Sigmoid colon (tissue), 7 donors: ENCODE data around the gene FRRS1. TPM values are rescaled to one million over a fixed set of nuclear protein-coding genes. Genes with fewer than 3 reads are reported as not detected.

Source experiments
- DNase-seq: peaks from one replicate; pipeline ENCODE4 v3.0.0-alpha.2; 2019
- H3K27ac ChIP-seq, 4 donors: fragments of 200-600 bp; sonication (generic); one replicate each; pipeline ENCODE4 v1.5.1; 2016 to 2019; ENCODE audit warnings: mild to moderate bottlenecking in 1 of 4
- H3K27me3 ChIP-seq, 3 donors: fragments of 200-600 bp; sonication (generic); one replicate each; pipeline ENCODE4 v1.5.1; 2019; ENCODE audit warnings: mild to moderate bottlenecking in 1 of 3
- H3K36me3 ChIP-seq, 4 donors: fragments of 200-600 bp; sonication (generic); one replicate each; pipeline ENCODE4 v1.5.1; 2016 to 2019
- H3K4me1 ChIP-seq, 4 donors: fragments of 200-600 bp; sonication (generic); one replicate each; pipeline ENCODE4 v1.5.1; 2017 to 2019
- H3K4me3 ChIP-seq, 4 donors: fragments of 200-600 bp; sonication (generic); one replicate each; pipeline ENCODE4 v1.5.1; 2017 to 2019; ENCODE audit warnings: mild to moderate bottlenecking in 2 of 4, moderate library complexity in 1 of 4
- H3K9me3 ChIP-seq, 4 donors: fragments of 200-600 bp in 3 of 4; sonication (generic) in 3 of 4; one replicate each; pipeline versions ENCODE4 v1.5.1 to v1.6.1; 2013 to 2019
- EP300 ChIP-seq, 4 donors: sonication (generic); formaldehyde crosslinking; IDR thresholded peaks; one replicate each; pipeline ENCODE4 v1.6.1; 2017; ENCODE audit warnings: antibody characterized with exemption in 4 of 4
- POLR2A ChIP-seq, 2 donors: fragments of 450-650 bp; IDR thresholded peaks; one replicate each; pipeline ENCODE4 v1.6.1; 2016; ENCODE audit warnings: antibody characterized with exemption in 2 of 2, mild to moderate bottlenecking in 2 of 2, moderate library complexity in 2 of 2
- POLR2AphosphoS5 ChIP-seq, 4 donors: sonication (generic); formaldehyde crosslinking; IDR thresholded peaks; one replicate each; pipeline ENCODE4 v1.6.1; 2017; ENCODE audit warnings: antibody characterized with exemption in 4 of 4
- WGBS, 2 donors: extraction: QIAGEN DNeasy Blood & Tissue Kit; methylation state at CpG; one replicate each; pipeline ENCODE4 v1.1.7; 2013; 5-methylcytosine and 5-hydroxymethylcytosine counted together
- intact Hi-C: fragments of 100-400 bp; cut with DNase I; formaldehyde crosslinking; loops from one replicate; pipeline ENCODE4 v1.15.1; 2023
- polyA plus RNA-seq, 3 donors: library from polyadenylated mRNA; stranded (reverse); fragments of 200-250 nt; gene quantifications; one replicate each; pipeline ENCODE4 v1.2.3, GENCODE V29; 2013
- total RNA-seq, 4 donors: library from RNA; depleted of rRNA; stranded (reverse); fragments of >200 nt; gene quantifications; one replicate each; pipeline ENCODE4 v1.1.0, GENCODE V29; 2016
- TF ChIP-seq, protein P1 (sequence below), 4 experiments: fragments of 450-650 bp in 3 of 4; fragments of 200-600 bp in 1 of 4; IDR thresholded peaks; one replicate each; pipeline ENCODE4 v1.5.1; 2016 to 2019; ENCODE audit warnings: antibody characterized with exemption in 4 of 4, mild to moderate bottlenecking in 3 of 4, moderate library complexity in 2 of 4
- donor health status: healthy with polysubstance abuse.
- donor health status: Bipolar disorder and iron deficiency.
- donor health status: healthy.

Gene FRRS1
- total and polyA plus RNA-seq, 7 donors = 1.6 to 5.6 (median 3.6) TPM

DNA sequence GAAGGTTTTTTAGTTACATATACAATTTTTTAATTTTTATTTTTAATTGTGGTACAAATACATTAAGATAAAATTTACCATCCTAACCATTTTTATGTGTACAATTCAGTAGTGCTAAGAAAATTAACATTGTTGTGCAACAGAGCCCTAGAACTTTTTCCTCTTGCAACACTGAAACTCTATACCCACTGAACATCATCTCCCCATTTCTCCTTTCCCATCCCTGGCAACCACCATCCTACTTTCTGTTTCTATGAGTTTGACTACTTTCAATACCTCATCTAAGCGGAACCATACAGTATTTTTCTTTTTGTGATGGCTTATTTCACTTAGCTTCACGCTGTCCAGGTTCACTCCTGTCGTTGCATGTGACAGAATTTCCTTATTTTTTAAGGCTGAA lies 66.4 kb downstream of the FRRS1 start:
- H3K4me1 ChIP-seq = no peaks in the 10 kb centered on the region
- intact Hi-C loops = loop anchor here (10.0 kb wide), 2 partner anchors 215 to 905 kb away; no protein-coding TSS in a partner anchor
- no peaks in the 10 kb centered on the region for H3K27me3 ChIP-seq
- H3K4me3 ChIP-seq = no peak overlapping the region
- no peak for DNase-seq
- no peaks in the 10 kb centered on the region for H3K9me3 ChIP-seq
- TF ChIP-seq POLR2A (IDR thresholded peaks at IDR 0.05) = no peak
- TF ChIP-seq EP300 (IDR thresholded peaks at IDR 0.05) = no peak
- 87 to 88% methylated on average over 3 of the region's 3 CpGs for WGBS, 2 donors
- H3K27ac ChIP-seq = no peak overlapping the region
- no peaks in the 10 kb centered on the region for H3K36me3 ChIP-seq

DNA sequence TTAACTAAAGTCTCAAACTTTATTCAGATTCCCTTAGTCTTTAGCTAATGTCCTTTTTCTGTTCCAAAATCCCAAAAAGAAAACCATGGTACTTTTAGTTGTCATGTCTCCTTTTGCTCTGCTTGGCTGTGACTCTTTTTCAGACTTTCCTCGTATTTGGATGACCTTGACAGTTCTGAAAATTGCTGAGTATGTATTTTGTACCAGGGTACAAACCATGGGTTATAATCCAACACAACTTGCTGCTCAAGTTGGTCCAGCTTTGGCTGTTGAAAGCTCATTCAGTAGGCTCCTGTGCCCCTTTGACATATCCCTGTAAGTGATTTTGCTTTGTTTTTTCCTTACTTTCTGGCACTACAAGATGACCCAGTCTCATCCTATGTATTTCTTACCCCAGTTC lies 68.9 kb downstream of the FRRS1 start:
- Histone ChIP-seq H3K27ac (no peak overlapping the region), H3K4me3 (no peak overlapping the region), H3K27me3 (no peaks in the 10 kb centered on the region), H3K4me1 (no peaks in the 10 kb centered on the region), H3K36me3 (no peaks in the 10 kb centered on the region), H3K9me3 (no peaks in the 10 kb centered on the region)
- DNase-seq = no peak
- TF ChIP-seq POLR2AphosphoS5 (IDR thresholded peaks at IDR 0.05) (no peak), EP300 (IDR thresholded peaks at IDR 0.05) (no peak), POLR2A (IDR thresholded peaks at IDR 0.05) (no peak)
- TF ChIP-seq, protein P1, sequence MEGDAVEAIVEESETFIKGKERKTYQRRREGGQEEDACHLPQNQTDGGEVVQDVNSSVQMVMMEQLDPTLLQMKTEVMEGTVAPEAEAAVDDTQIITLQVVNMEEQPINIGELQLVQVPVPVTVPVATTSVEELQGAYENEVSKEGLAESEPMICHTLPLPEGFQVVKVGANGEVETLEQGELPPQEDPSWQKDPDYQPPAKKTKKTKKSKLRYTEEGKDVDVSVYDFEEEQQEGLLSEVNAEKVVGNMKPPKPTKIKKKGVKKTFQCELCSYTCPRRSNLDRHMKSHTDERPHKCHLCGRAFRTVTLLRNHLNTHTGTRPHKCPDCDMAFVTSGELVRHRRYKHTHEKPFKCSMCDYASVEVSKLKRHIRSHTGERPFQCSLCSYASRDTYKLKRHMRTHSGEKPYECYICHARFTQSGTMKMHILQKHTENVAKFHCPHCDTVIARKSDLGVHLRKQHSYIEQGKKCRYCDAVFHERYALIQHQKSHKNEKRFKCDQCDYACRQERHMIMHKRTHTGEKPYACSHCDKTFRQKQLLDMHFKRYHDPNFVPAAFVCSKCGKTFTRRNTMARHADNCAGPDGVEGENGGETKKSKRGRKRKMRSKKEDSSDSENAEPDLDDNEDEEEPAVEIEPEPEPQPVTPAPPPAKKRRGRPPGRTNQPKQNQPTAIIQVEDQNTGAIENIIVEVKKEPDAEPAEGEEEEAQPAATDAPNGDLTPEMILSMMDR (IDR thresholded peaks at IDR 0.05) = no peak
- intact Hi-C loops = no loop called here
- WGBS, 2 donors = 58 to 72% methylated on average over 1 of the region's 1 CpG

DNA sequence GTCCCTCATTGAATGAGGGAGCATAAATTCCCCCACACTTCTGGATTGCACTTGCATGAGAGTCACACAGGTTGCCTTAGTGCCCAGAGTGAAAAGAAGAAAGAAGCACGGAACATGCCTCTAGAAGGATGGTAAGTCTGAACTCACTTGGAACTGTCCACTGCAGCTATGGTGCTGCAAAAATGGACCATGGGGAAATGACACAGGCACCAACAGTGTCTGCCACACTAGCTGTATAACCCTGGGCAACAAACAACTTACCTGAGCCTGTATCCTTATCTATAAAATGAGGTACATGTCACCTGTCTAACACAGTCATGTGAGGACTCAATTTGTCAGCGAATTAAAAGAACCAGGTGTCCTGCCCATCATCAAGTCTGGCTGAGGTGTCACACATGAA lies 69.8 kb downstream of the FRRS1 start:
- WGBS, 2 donors = 71 to 80% methylated on average over 2 of the region's 2 CpGs
- DNase-seq = no peak
- TF ChIP-seq, protein P1 (IDR thresholded peaks at IDR 0.05) = no peak
- no peak for TF ChIP-seq POLR2A (IDR thresholded peaks at IDR 0.05)
- no peak for TF ChIP-seq POLR2AphosphoS5 (IDR thresholded peaks at IDR 0.05)
- no peak for TF ChIP-seq EP300 (IDR thresholded peaks at IDR 0.05)
- Histone ChIP-seq H3K27ac (no peak overlapping the region), H3K4me1 (no peaks in the 10 kb centered on the region), H3K36me3 (no peaks in the 10 kb centered on the region), H3K4me3 (no peak overlapping the region), H3K9me3 (no peaks in the 10 kb centered on the region), H3K27me3 (no peaks in the 10 kb centered on the region)
- intact Hi-C loops = no loop called here

DNA sequence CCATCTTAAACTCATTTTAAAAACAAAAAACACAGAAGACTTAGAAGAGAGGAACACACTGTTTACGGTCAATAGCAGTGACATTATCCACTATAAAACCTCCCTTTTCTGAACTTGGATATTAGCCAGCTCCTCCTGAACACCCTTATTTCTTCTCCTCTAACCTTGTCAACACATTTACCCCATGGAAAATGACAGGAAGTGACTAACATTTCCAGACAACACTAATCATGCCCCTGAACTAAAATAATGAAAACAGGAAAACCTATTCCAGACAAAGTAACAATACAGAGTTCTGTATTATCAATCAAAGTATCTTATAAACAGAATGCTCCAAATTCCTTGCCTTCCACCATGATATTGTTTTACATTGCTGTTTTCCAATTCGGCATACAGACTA lies 75.3 kb downstream of the FRRS1 start:
- H3K4me1 ChIP-seq = no peaks in the 10 kb centered on the region
- H3K36me3 ChIP-seq = no peaks in the 10 kb centered on the region
- 88 to 90% methylated on average over 2 of the region's 2 CpGs for WGBS, 2 donors

DNA sequence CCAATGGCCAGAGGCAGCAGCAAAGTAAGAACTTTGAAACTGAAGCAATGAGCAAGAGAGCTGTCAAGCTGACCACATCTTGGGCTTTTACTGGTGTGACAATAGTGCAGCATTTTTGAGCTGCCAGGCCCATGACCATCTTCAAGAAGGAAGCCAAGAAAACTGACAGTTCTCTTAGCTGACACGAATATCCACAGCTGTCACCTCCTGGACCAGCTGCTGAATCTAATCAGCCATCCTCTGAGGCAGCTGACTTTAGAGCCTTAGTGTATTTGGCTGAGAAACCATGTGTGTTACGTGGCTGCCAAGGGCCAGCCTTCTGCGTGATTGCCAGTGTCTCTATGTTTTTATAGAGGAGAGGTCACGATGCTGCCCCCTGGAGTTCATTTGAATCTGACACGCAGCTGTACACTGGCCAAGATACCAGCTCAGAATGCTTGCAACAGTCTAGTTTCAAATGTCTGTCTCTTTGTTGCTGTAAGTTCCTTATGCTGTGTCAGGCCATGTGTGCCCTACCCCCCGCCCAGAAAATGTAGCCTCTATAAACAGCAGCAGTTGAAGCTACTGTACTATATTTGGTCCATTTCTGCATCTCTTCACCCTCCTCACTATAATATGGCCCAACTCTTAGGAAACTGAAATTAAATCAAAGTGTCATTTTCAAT lies 80.8 kb downstream of the FRRS1 start:
- peak; percentile 79 for DNase-seq
- intact Hi-C loops = no loop called here
- peak overlapping the region in 2 of 4 donors; percentile 27 to 65 for H3K27ac ChIP-seq
- no peaks in the 10 kb centered on the region for H3K27me3 ChIP-seq
- 10 to 32% methylated on average over 6 of the region's 6 CpGs for WGBS, 2 donors
- peaks cover 0 to 13% (median 7%) of the 10 kb centered on the region in 4 donors for H3K4me1 ChIP-seq
- H3K9me3 ChIP-seq = no peaks in the 10 kb centered on the region
- no peaks in the 10 kb centered on the region for H3K36me3 ChIP-seq
- TF ChIP-seq EP300 (IDR thresholded peaks at IDR 0.05) (no peak), POLR2AphosphoS5 (IDR thresholded peaks at IDR 0.05) (peak in 1 of 4 donors; percentile 16)
- TF ChIP-seq, protein P1 (IDR thresholded peaks at IDR 0.05) = peak in 2 of 4 experiments; percentile 20 to 39
- no peak overlapping the region for H3K4me3 ChIP-seq

More for the DNA sequence above, 75.3 kb downstream of the FRRS1 start:
- Histone ChIP-seq H3K4me3 (no peak overlapping the region), H3K27me3 (no peaks in the 10 kb centered on the region), H3K9me3 (no peaks in the 10 kb centered on the region), H3K27ac (no peak overlapping the region)
- intact Hi-C loops = no loop called here
- TF ChIP-seq POLR2A (IDR thresholded peaks at IDR 0.05) (no peak), POLR2AphosphoS5 (IDR thresholded peaks at IDR 0.05) (no peak), EP300 (IDR thresholded peaks at IDR 0.05) (no peak)
- TF ChIP-seq, protein P1 (IDR thresholded peaks at IDR 0.05) = no peak
- DNase-seq = no peak
